Neural cell (in vitro differentiated cells): ENCODE results near the gene KCNJ12. TPM values are rescaled to one million over a fixed set of nuclear protein-coding genes. Genes with fewer than 3 reads are reported as not detected.

Experiments
- H2AFZ ChIP-seq: fragments of 200-600, 300-800 bp; sonication (generic), shearing (Covaris generic); 2 replicates; pipeline ENCODE4 v1.6.0; 2014; ENCODE audit warnings: low read depth, mild to moderate bottlenecking, antibody characterized with exemption, low read length, moderate library complexity
- H3F3A ChIP-seq: fragments of 200-600 bp; shearing (Covaris generic); 2 replicates; pipeline ENCODE4 v1.6.1; 2016; ENCODE audit warnings: mild to moderate bottlenecking, moderate library complexity, mixed read lengths, antibody characterized with exemption, low read length; ENCODE audit not compliant: insufficient read depth, poor library complexity, severe bottlenecking
- H3K27ac ChIP-seq: fragments of 200-600, 300-800 bp; sonication (generic), shearing (Covaris generic); 2 replicates; pipeline ENCODE4 v1.5.1; 2014; ENCODE audit warnings: mild to moderate bottlenecking, low read length, moderate library complexity
- H3K27me3 ChIP-seq: fragments of 300-800, 200-600 bp; sonication (generic), shearing (Covaris generic); 2 replicates; pipeline ENCODE4 v1.6.0; 2014; ENCODE audit warnings: mild to moderate bottlenecking, low read depth, low read length, moderate library complexity; ENCODE audit not compliant: insufficient read depth
- H3K36me3 ChIP-seq: fragments of 300-800, 200-600 bp; sonication (generic), shearing (Covaris generic); 2 replicates; pipeline ENCODE4 v1.5.1; 2014; ENCODE audit warnings: mild to moderate bottlenecking, antibody characterized with exemption, low read length, moderate library complexity; ENCODE audit not compliant: insufficient read depth
- H3K4me2 ChIP-seq: fragments of 300-800, 200-600 bp; sonication (generic), shearing (Covaris generic); 2 replicates; pipeline ENCODE4 v1.6.0; 2014; ENCODE audit warnings: mild to moderate bottlenecking, low read length
- H3K4me3 ChIP-seq: fragments of 300-800, 200-600 bp; sonication (generic), shearing (Covaris generic); 2 replicates; pipeline ENCODE4 v1.5.1; 2014; ENCODE audit warnings: mild to moderate bottlenecking, low read length, moderate library complexity
- H3K79me2 ChIP-seq: fragments of 200-600 bp; shearing (Covaris generic); replicated peaks from 2 replicates; pipeline ENCODE4 v1.6.0; 2014; ENCODE audit warnings: mild to moderate bottlenecking, low read length, moderate library complexity; ENCODE audit not compliant: insufficient read depth
- H3K9ac ChIP-seq: fragments of 300-800, 200-600 bp; sonication (generic), shearing (Covaris generic); 2 replicates; pipeline ENCODE4 v1.6.1; 2016; ENCODE audit warnings: mild to moderate bottlenecking, low read length, mixed read lengths
- H3K9me2 ChIP-seq: fragments of 200-600 bp; shearing (Covaris generic); 2 replicates; pipeline ENCODE4 v1.6.1; 2016; ENCODE audit warnings: mild to moderate bottlenecking, low read length, mixed read lengths; ENCODE audit not compliant: insufficient read depth
- H3K9me3 ChIP-seq: fragments of 200-600, 300-800 bp; sonication (generic), shearing (Covaris generic); 2 replicates; pipeline ENCODE4 v1.6.1; 2016; ENCODE audit warnings: mild to moderate bottlenecking, mixed run types, low read length, moderate library complexity, mixed read lengths
- H4K20me1 ChIP-seq: fragments of 200-600 bp; shearing (Covaris generic); 2 replicates; pipeline ENCODE4 v1.6.1; 2016; ENCODE audit warnings: mild to moderate bottlenecking, mixed run types; ENCODE audit not compliant: insufficient read depth
- CTCF ChIP-seq: fragments of 450-650 bp; IDR thresholded peaks from 2 replicates; pipeline ENCODE4 v1.5.1; 2014; ENCODE audit warnings: antibody characterized with exemption, mild to moderate bottlenecking, moderate library complexity; ENCODE audit not compliant: poor library complexity, severe bottlenecking
- EP300 ChIP-seq: fragments of 450-650 bp; conservative IDR thresholded peaks from 2 replicates; pipeline ENCODE4 v1.6.1; 2014; ENCODE audit warnings: antibody characterized with exemption, mild to moderate bottlenecking, moderate library complexity; ENCODE audit not compliant: poor library complexity, severe bottlenecking
- EZH2 ChIP-seq: fragments of 200-600, 300-800 bp; shearing (Covaris generic), sonication (generic); IDR thresholded peaks from 2 replicates; pipeline ENCODE4 v1.6.1; 2014; ENCODE audit warnings: antibody characterized with exemption, low read length, borderline replicate concordance, mild to moderate bottlenecking; ENCODE audit not compliant: insufficient read depth, poor library complexity, severe bottlenecking
- MXI1 ChIP-seq: fragments of 450-650 bp; conservative IDR thresholded peaks from 2 replicates; pipeline ENCODE4 v1.6.1; 2014; ENCODE audit warnings: antibody characterized with exemption, mild to moderate bottlenecking; ENCODE audit not compliant: poor library complexity, severe bottlenecking
- POLR2AphosphoS5 ChIP-seq: IDR thresholded peaks from 2 replicates; pipeline ENCODE4 v1.6.1; 2012
- RAD21 ChIP-seq: fragments of 450-650 bp; conservative IDR thresholded peaks from 2 replicates; pipeline ENCODE4 v1.6.1; 2014; ENCODE audit warnings: antibody characterized with exemption, mild to moderate bottlenecking, moderate library complexity
- SMC3 ChIP-seq: fragments of 450-650 bp; conservative IDR thresholded peaks from 2 replicates; pipeline ENCODE4 v1.6.1; 2014; ENCODE audit warnings: antibody characterized with exemption, mild to moderate bottlenecking, moderate library complexity; ENCODE audit not compliant: poor library complexity
- TAF1 ChIP-seq: IDR thresholded peaks from 2 replicates; pipeline ENCODE4 v1.6.1; 2012; ENCODE audit warnings: low read depth
- polyA plus RNA-seq: library from polyadenylated mRNA; depleted of rRNA; stranded (reverse); fragments of >200 nt; gene quantifications from 2 replicates; pipeline ENCODE4 v1.2.3, GENCODE V29; 2014
- TF ChIP-seq, protein P1 (sequence below): IDR thresholded peaks from 2 replicates; pipeline ENCODE4 v1.6.1; 2012; ENCODE audit warnings: borderline replicate concordance

The KCNJ12 gene
- polyA plus RNA-seq, 1 donor from 2014 or later, result 1.3 TPM

GRCh38 chr17:21382560-21383495 lies 6.7 kb downstream of the KCNJ12 start:
- Histone ChIP-seq H3F3A (no peaks in the 10 kb centered on the region), H2AFZ (no peak overlapping the region), H3K9me3 (no peaks in the 10 kb centered on the region), H3K79me2 (no peaks in the 10 kb centered on the region), H3K27ac (no peak overlapping the region), H3K36me3 (no peaks in the 10 kb centered on the region), H4K20me1 (no peaks in the 10 kb centered on the region), H3K9me2 (no peaks in the 10 kb centered on the region), H3K4me2 (no peak overlapping the region), H3K4me3 (no peak overlapping the region), H3K9ac (no peak overlapping the region), H3K27me3 (peaks cover 19% of the 10 kb centered on the region)
- no peak for TF ChIP-seq EP300
- TF ChIP-seq EZH2, result no peak
- TF ChIP-seq CTCF, result no peak
- TF ChIP-seq TAF1, result no peak
- TF ChIP-seq SMC3, result no peak
- TF ChIP-seq RAD21, result no peak
- TF ChIP-seq, protein P1, sequence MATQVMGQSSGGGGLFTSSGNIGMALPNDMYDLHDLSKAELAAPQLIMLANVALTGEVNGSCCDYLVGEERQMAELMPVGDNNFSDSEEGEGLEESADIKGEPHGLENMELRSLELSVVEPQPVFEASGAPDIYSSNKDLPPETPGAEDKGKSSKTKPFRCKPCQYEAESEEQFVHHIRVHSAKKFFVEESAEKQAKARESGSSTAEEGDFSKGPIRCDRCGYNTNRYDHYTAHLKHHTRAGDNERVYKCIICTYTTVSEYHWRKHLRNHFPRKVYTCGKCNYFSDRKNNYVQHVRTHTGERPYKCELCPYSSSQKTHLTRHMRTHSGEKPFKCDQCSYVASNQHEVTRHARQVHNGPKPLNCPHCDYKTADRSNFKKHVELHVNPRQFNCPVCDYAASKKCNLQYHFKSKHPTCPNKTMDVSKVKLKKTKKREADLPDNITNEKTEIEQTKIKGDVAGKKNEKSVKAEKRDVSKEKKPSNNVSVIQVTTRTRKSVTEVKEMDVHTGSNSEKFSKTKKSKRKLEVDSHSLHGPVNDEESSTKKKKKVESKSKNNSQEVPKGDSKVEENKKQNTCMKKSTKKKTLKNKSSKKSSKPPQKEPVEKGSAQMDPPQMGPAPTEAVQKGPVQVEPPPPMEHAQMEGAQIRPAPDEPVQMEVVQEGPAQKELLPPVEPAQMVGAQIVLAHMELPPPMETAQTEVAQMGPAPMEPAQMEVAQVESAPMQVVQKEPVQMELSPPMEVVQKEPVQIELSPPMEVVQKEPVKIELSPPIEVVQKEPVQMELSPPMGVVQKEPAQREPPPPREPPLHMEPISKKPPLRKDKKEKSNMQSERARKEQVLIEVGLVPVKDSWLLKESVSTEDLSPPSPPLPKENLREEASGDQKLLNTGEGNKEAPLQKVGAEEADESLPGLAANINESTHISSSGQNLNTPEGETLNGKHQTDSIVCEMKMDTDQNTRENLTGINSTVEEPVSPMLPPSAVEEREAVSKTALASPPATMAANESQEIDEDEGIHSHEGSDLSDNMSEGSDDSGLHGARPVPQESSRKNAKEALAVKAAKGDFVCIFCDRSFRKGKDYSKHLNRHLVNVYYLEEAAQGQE, result no peak
- no peak for TF ChIP-seq MXI1
- no peak for TF ChIP-seq POLR2AphosphoS5

DNA sequence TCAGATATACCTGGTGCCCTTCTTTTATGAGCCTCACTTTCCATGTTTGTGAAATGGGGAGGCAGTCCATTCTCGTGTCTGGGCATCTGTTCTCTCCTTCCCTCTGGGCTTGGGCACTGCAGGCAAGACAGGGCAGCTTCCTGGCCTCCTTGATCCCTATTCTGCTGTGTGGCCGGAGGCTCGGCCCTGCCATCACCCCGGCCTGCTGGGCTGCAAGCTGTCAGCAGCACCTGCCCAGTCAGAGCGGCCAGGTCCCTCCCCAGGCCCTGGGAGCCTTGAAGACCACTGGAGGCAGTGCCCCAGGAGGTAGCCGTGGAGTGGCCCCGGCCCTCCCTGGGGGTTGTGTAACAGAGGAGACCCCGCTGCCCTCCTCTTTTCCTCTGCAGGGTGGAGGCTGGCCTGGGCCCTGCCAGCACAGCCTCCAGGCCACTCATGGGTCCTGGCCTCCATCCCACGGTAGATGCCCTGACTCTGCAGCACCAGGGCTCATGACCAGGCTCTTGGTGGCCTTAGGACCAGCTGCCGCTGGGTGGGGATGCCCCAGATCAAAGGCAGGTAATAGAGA lies 9.2 kb downstream of the KCNJ12 start:
- no peak overlapping the region for H3K4me3 ChIP-seq
- no peaks in the 10 kb centered on the region for H3K27me3 ChIP-seq
- no peak overlapping the region for H3K4me2 ChIP-seq
- H3K9me2 ChIP-seq, result no peaks in the 10 kb centered on the region
- H3K9me3 ChIP-seq, result no peaks in the 10 kb centered on the region
- no peaks in the 10 kb centered on the region for H3K79me2 ChIP-seq
- TF ChIP-seq POLR2AphosphoS5, result no peak
- TF ChIP-seq EZH2, result no peak
- no peak for TF ChIP-seq TAF1
- TF ChIP-seq, protein P1, result no peak
- no peak for TF ChIP-seq MXI1
- TF ChIP-seq CTCF, result no peak
- TF ChIP-seq RAD21, result no peak
- no peak for TF ChIP-seq SMC3
- TF ChIP-seq EP300, result no peak
- no peaks in the 10 kb centered on the region for H3K36me3 ChIP-seq
- H3F3A ChIP-seq, result no peaks in the 10 kb centered on the region
- no peak overlapping the region for H3K9ac ChIP-seq
- no peak overlapping the region for H3K27ac ChIP-seq
- no peaks in the 10 kb centered on the region for H4K20me1 ChIP-seq
- no peak overlapping the region for H2AFZ ChIP-seq
